GM21390 (cell line): ENCODE data around the gene ZFP36L1.

ENCODE experiments used
- ATAC-seq: cut with Tn5 transposase; IDR thresholded peaks from one replicate; pipeline ENCODE4 v1.9.1; 2021; ENCODE audit not compliant: unreplicated experiment

Gene ZFP36L1

DNA sequence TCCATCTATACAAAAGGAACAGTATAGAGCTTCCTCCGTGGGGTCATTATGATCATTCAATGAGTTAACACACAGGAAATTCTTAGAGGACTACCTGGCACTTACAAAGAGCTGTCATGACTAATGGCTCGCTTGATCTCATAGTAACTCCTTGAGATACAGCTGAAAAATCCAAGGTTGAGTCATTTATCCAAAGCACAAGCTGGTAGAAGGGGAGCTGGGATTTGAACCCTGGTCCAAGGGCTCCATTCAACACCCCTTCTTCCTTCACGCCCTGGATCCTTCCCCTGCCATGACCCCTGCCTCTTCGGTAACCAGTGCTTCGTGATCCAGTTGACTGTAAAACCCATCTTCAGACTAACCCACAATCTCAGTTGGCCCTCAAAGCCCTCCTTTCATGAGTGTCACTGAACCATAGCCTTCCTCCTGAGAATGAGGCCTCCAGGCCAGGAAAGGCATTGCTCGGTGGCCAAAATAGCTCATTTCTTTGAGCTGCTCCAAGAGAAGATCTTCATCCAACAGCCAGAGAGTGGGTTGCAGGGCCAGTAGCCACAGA is 7.8 kb downstream of the ZFP36L1 start:
- no peak for ATAC-seq

DNA sequence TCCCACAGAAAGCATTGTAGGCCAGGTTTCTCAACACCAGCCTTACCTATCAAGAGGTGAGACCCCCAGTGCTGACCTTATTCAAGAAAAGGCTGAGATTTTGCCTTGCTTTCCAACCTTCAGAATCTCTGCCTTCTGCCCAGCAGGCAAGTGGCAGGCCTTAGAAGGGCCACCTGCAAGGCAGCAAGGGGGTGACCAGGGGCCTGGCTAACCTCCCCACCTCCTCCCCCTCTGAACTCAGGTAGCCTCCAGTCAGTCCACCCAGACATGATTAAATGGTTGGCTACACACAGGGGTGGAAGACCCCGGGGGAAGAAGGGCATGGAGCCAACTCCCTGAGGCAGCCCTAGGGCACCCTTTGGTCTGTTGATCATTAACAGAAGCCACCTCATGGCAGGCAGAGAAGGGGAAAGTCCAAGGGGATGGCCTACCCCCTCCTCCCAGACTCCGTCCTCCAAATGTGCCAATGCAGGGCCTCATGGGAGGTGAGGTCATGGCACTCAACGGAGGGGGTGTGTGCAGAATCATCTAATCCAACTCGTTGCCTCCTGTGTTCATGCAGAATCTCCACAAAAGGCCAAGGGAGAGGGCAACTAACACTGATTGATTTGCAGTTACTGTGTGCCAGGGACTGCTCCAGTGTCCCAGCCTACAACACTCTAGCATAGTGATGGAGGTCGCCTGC is 8.5 kb downstream of the ZFP36L1 start:
- no peak for ATAC-seq

DNA sequence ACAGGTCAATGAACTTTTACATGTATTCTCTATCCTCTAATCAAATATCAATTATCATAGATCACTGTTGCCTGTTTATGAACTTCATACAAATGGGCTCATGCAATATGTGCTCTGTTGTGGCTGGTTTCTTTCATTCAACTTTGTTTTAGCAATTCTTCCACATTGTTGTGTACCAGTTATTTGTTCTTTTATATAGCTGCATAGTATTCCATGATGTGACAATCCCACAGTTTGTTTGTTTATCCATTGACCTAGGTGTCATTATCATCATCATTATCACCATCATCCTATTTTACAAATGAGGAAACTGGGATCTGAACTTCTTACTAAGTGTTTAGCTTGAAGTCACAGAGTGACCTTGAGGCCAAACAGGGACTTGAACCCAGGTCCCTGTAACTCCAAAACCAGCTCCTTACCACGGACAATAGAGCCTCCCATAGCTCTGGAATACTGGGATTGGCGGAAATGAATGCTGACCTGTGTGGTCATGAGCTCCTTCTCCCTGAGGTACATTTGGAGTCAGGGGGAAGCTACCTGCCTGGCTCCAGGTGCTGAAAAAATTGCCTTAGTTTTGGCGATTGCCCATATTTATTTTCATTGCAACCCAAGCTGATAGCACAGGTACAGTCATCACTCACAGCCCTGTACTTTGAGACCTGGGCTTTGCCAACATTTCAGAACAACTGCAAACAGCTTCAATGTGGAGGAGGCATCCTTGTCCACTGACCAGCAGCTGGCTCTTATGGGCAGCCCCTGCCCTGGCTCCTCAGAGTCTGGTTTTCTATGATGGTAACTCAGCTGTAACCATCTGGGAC is 9.2 kb downstream of the ZFP36L1 start:
- no peak for ATAC-seq

DNA sequence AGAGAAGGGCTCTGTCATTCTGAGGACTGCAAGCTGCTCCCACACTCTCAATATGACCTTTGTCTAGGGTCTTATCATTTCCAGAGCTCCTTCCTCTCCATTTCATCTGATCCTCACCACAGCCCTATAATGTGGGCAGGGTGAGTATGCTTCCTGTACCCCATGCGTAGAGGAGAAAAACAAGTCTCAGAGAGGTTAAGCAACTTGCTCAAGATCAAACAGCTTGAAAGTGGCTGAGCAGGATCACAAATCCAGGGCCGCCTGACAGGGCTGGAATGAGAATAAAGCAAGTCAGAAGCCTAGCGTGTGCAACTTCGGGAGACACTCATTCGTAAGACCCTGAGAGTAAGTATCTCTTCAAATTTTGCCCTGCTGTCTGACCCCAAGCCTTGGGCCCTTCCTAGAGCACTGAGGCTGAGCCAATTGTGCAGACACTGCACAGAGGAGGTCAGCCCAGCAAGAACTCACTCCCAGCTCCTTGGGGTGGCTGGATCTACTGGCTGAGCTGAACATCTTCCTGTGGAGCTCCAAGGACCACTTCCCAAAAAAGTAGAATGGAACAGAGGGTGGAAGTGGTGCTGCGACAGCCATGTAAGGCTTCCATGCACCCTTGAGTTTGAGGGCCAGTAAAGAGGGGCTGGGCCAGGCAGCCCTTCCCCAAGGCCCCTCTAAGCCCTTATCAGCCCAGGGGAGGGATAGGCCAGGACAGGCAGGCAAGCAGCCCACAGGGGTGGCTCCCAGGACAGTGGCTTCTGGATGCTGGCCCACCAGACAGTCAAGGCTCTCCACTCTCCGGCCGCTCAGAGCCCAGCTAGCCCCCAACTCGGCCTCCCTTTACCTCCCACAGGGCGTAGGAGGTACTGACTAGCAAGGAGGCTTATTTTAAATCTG is 10.5 kb downstream of the ZFP36L1 start:
- no peak for ATAC-seq

DNA sequence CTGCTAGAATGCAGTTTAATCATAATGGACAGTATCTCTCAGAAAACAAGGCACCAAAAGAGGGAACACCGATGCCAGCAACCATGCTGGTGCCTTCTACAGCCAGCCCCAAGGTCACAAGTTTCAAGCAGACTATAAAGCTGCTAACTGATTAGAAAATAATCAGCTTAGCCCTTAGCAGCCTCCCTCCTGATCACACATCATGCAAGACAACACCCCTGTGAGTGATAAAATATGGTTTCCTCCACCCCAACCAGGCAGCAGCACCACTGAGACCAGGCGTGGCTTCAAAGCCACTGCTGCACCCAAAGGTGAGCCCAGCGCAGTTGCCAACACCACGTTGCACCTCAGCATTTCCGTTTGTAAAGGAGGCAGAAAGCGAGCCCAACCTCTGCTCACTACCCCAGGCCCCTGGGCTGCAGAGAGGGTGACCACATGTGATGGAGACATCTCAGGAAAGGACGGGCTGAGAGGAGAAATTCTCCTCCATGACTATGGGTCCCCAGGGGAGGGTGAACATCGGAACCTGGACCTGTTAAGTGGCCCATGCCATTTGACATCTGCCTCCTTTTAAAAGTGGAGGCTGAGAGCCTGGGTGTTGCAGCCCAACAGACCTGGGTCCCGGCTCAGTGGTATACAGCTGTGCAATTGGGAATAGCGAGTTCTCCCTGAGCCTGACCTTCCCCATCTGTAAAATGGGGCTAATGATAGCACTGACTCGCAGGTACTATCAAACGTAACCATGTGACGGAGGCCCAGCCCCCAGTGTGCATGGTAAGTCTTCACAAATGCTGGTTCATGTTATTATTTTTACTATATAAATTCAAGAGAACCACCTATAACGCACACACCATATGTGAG is 11.5 kb downstream of the ZFP36L1 start:
- ATAC-seq: no peak

DNA sequence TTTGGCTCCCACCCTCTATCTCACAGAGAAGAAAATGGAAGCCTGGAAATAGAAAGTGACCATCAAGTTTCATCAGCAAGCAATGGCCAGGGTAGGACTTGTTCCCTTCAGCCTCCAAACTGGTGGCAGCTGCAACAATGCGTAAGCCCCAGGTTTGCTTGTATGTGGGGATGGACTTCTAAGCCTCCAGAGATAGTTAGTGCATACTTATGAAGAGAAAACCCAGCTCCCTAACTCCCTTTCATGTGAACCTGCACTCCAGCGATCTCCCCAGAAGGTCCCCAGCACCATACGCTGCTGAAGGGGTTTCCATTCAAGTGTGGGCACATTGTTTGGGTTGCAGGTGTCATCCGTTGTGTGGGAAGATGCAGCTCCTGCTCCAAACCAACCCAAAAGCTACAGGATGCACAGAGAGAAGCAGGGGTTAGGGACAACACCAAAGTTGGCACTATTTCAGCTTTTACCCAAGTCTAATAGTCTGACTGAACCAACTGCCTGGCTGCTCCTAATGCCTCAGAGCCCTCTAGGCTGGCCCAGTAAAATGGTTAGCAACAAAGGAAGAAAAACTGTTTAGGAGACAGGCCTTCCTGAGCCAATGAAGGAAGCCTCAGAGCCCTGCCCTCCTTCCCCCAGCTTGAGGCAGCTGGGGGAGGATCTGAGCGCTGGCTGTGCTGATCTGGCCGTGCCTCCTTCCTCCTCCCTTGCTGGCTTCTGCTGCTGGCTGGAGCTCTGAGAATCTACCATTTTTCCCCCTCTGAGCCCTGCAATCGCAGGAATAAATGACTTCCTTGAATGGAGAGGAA is 12.3 kb downstream of the ZFP36L1 start:
- no peak for ATAC-seq

DNA sequence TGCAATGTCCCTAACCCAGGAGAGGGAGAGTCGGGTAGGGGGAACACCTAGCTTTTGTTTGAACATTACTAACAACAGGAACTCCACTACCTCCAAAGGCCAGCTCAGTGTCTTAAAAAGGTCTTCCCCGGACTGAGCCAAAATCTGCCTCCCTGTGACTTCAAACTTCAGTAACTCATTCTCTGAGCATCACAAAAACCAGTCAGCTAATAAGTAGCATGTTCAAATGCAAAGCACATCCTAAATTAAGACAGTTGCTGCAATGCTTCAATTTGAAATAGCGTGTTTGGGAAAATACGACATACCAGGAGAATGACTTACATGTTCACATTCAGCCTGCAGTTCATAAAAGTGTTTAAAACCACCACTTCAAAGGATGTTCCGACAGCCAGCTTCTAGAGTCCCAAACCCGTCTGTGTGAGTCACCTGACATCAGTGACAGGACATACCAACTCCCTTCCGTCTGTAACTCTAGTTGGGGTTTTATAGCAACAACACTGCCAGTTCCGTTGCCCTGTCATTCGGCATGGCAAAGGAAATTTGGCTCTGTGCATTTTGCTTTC is 13.0 kb downstream of the ZFP36L1 start:
- ATAC-seq: no peak

DNA sequence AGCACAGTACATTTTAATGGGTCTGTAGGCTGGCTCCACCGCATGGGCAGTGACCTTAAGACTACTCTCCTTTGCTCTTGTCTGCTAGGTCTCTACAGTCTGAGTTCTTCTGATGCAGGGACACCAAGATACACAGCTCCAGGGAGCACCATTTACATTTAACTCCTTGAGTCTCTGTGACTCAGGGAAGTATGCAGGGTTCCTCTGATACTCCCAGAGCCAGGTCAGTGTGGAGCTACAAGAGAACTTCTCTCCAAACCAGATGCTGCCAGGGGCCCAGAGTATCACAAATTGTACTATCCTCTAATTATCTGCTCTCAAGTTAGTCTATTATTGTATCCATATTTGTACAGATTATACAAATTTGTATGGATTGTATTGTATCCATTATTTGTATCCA is 15.2 kb downstream of the ZFP36L1 start:
- no peak for ATAC-seq

DNA sequence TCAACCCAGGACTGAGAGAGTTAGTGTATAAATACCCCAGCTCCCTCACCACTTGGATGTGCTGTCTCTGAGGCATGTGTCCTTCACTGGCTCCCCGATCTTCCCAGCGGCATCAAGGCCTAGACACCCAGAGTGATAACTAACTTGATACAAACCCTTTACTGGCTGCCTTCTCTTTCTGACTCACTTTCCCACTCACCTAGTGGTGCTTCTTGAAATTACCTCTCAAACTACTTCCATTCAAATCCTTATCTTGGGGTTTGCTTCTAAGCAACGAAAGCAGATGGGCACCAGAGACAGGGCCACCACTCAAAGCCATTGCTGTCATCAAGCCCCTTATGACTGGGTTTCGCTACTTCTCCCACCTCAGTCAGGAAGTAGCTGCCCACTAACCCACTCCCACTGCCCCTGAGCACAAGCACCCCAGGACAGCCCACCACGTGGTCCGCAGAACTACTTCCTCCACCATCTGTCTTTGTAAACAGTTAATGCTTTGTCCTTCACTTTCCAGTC is 17.2 kb downstream of the ZFP36L1 start:
- ATAC-seq: no peak

DNA sequence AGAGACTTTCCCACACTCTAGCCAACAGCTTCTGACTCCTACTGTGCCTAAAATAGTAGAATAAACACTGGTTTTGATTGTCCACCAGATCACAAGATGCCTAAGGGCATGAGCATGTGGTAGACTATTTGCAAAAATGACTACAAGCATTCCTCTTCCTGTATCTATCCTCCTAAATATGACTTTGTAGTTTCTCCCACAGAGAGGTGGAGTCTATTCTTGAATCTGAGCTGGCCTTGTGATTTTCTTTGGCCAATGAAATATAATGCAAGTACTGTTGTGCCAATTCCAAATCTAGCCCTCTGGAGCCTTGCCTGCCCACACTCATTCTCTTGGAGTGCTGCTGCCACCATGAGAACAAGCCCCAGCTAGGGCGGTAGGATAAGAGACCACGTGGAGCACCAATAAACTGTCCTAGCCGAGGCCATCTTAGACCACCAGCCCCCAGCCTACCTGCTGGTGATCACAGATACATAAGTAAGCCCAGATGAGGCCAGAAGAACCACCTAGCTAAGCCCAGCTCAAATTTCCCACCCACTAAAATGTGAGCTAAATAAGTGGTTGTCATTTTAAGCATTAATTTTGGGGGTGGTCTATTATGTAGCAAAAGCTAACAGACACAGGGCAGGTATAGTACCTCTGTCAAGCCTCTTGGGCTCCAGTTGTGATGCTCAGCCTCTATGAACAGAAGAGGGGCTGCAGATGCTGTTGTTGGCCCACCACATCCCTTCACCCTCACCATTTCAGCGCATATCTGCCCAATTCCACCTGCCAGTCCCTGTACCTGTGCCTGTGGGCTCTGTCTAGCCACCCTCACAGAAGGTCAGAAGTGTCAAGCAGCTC is 17.9 kb downstream of the ZFP36L1 start:
- no peak for ATAC-seq

DNA sequence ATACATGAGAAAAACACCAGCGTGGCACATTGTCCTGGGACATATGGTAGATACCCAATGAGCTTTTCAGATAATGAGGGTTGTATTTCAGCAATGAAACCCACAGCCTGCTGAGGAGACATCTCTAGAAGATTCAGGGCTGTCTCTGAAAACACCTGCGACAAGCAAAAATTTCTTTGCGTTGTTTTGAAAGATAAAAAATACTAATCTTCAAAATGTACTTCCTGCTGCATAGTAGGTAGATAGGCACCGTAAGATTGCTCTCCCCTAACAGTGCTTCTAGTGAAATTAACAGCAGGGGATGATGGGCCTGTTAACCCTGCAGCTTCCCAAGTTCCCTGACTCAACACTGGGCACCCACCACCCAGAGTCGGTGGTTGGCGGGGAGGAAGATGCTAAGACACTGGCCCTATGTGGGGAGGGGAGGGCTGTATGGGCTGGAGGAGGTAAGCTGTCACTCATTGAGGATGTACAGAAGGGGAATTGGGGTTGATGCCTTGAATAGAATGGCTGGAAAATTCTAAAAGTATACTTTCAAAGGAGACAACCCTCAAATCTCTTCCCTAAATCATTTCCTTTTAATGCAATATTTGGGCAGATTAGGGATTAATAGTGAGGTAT is 20.0 kb downstream of the ZFP36L1 start:
- ATAC-seq: no peak

DNA sequence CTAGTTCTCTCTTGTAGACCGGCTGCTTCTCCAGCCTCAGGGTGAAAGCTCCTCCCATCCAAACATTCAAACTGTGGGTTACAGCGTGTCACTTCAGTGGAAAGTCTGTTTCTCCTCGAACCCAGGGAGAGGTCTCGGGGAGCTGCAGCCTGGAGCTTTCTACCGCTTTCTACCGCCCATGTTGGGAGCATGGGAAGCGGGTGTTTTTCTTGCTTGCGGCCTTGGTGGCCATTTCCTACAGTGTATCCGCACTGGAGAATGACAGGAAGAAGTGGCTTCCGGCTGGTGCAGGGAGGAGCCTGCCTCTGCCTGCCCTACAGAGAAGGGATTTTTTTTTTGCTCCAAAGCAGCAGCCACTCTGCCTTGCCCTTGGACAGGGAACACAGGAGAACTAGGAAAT is 21.2 kb downstream of the ZFP36L1 start:
- no peak for ATAC-seq

DNA sequence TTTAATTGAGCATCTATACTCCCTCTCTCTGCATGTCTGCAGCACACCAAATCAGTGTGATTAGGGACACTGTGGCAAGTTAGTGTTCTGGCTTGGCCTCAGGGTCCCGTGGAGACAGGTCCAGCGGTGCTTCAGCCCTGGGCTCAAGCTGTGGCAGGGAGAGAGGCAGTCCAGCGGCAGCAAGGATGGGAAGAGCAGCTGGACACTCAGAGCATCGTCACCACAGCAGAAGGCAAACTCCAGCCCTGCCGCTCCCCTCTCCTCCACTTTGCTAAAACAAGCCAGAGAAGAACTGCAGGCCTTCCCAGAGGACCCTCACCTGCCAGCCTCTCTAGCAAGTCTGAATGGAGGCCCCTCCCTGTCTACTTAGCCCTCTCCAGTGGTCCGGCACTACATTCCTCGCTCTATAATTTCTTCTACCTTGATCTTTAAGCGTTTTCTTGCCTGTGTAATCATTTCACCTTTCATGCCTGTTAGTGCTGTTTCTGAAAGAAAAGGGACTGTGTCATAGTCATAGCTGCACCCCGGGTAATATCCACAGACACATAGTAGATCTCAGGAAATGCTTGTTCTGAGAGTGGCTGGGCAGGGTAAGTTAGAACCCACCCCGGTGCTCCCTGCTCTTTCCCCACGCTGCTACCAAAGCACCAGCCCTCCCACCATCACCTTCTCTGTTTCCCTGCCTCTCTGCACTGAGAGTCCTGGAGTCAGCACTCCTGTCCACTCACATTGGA is 22.1 kb downstream of the ZFP36L1 start:
- no peak for ATAC-seq

DNA sequence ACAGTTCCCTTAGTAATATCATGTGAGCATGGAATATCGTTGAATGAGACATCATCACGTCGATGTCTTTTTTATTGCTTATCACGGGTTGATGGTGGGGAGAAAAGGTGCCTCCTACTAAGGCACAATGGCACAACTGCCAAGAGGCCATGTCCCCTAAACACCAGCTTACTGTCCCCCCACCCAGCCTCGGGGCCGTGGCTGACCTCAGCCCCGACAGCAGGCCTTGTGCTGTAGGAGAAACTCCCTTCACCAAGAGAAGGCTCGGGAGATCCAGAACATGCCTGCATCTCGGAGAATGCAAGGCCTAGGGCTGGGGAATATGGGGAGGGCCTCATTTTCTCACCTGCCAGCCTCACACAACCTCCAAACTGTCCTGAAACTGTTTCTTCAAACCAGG is 22.8 kb downstream of the ZFP36L1 start:
- no peak for ATAC-seq

DNA sequence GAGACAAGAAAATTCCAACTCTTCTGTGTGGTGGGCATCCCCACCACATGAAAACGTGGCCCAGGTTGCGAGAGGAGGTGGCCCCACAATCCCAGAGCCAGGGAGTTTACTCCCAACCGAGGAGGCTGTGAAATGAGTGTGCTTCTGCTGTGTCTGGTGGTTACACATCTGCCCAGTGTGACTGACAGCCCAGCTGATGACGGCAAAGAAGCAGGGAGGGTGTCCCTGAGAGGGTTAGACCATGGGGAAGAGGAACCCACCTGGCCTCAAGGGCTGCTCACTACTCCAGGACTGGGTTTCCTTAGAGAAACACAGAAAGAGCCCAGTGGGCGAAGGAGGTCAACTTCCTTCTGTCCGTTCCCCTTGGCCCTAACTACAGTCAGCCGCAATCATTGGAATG is 24.6 kb downstream of the ZFP36L1 start:
- no peak for ATAC-seq

DNA sequence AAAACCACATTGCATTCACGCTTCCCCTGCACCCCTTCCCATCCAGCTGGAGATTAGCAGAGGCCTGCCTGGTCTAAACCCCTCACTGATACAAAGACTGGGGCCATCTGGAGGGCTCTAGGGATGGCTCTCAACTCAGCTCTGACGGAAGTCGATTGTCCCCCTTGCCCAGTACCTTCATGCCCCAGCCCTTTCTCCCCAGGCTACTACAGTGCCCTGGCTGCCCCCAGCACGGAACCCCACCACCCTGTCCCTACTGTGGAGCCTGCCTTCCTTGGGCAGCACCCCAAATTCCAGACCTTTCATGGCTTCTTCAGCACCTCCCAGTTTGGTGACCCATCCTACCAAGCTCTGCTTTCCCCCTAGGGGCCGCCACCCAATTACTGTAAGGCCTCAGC is 25.6 kb downstream of the ZFP36L1 start:
- ATAC-seq: no peak
